Measurements from ENCODE around the gene NTM. TPM values are rescaled to one million over a fixed set of nuclear protein-coding genes. Genes with fewer than 3 reads are reported as not detected.

Gene NTM
- total RNA-seq, 4 donors from 2014 or later = 0.78 to 1.1 (median 0.88) TPM; not detected in 1

DNA sequence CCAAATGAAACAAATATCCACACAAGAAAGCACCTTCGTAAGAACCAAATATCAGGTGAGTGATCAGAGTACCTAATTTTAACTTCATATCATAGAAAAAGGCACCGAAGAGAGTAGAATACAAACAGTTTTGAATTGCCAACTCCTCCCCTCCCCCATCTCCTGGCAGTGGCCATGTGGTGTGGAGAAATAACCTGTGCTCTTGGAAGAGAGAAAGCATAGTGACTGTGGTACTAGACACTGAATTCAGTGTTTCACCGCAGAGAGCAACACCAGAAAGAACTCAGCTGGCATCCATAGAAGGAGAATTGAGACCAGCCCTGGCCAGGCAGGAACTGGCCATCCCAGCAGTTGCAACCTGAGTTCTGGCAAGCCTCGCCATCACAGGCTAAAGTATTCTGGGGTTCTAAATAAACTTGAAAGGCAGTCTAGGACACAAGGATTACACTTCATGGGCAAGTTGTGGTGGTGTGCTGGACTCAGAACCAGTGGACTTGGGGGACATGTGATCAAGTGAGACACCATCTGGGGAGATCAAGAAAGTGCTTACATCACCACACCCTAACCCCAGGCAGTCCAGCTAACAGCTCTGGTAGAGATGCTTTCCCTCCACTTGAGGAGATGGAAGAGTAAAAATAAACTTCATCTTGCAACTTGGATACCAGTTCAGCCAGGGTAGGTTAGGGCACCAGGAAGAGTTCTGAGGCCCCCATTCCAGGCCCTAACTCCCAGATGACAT, 1003.2 kb downstream of the NTM start:
- Histone ChIP-seq H3K27ac (no peak overlapping the region), H3K4me1 (no peaks in the 10 kb centered on the region), H3K27me3 (no peaks in the 10 kb centered on the region), H3K9me3 (no peaks in the 10 kb centered on the region), H3K4me3 (replicated peaks in 1 of 3) (no peak overlapping the region), H3K36me3 (no peaks in the 10 kb centered on the region)
- 93 to 94% methylated on average over 4 of the region's 4 CpGs for WGBS, 2 donors
- no peak for DNase-seq
- TF ChIP-seq, protein P1, sequence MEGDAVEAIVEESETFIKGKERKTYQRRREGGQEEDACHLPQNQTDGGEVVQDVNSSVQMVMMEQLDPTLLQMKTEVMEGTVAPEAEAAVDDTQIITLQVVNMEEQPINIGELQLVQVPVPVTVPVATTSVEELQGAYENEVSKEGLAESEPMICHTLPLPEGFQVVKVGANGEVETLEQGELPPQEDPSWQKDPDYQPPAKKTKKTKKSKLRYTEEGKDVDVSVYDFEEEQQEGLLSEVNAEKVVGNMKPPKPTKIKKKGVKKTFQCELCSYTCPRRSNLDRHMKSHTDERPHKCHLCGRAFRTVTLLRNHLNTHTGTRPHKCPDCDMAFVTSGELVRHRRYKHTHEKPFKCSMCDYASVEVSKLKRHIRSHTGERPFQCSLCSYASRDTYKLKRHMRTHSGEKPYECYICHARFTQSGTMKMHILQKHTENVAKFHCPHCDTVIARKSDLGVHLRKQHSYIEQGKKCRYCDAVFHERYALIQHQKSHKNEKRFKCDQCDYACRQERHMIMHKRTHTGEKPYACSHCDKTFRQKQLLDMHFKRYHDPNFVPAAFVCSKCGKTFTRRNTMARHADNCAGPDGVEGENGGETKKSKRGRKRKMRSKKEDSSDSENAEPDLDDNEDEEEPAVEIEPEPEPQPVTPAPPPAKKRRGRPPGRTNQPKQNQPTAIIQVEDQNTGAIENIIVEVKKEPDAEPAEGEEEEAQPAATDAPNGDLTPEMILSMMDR (IDR thresholded peaks at IDR 0.05) = no peak
- TF ChIP-seq POLR2A (IDR thresholded peaks at IDR 0.05) = no peak
- intact Hi-C loops (cut with DNase I) = no loop called here

DNA sequence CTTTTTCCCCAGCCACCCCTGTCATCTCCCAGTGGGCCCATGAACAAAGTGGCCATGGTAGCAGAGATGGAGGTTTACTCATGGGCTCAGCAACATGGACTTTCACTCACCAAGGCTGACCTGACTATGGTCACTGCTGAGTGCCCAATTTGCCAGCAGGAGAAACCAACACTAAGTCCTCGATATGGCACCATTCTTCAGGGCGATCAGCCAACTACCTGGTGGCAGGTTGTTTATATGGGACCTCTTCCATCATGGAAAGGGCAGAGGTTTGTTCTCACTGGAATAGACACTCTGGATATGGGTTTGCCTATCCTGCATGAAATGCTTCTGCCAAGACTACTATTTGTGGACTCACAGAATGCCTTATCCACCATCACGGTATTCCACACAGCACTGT, 1009.1 kb downstream of the NTM start:
- intact Hi-C loops (cut with DNase I) = no loop called here
- no peaks in the 10 kb centered on the region for H3K36me3 ChIP-seq
- WGBS, 2 donors = 95 to 100% methylated on average over 3 of the region's 3 CpGs
- H3K27ac ChIP-seq = no peak overlapping the region
- DNase-seq = no peak
- no peaks in the 10 kb centered on the region for H3K27me3 ChIP-seq
- no peak overlapping the region for H3K4me3 ChIP-seq (replicated peaks in 1 of 3)
- no peaks in the 10 kb centered on the region for H3K4me1 ChIP-seq
- TF ChIP-seq POLR2A (IDR thresholded peaks at IDR 0.05) = no peak
- TF ChIP-seq, protein P1 (IDR thresholded peaks at IDR 0.05) = no peak
- no peaks in the 10 kb centered on the region for H3K9me3 ChIP-seq

Small RNA genes lying within 50 kb of the gene (small RNA-seq; reads per million reads assigned to genes)
- gene RNU6ATAC12P = not detected
